ENCODE data around the gene ZMYND8.
"Not testable (repeated sequence)": the region's sequence is repeated elsewhere in the genome, so short reads cannot be mapped to it uniquely, and the experiment has no call there.

The ZMYND8 gene

GRCh38 chr20:47282864-47283263 is 73.6 kb downstream of the ZMYND8 start:
- no peaks in the 10 kb centered on the region for H3K9me3 Mint-ChIP-seq
- no peak for ATAC-seq
- no peaks in the 10 kb centered on the region for H3K4me1 Mint-ChIP-seq
- no peaks in the 10 kb centered on the region for H3K27me3 Mint-ChIP-seq
- no peak for DNase-seq
- no peak overlapping the region for H3K4me3 Mint-ChIP-seq
- no peak overlapping the region for H3K27ac Mint-ChIP-seq

- no peaks in the 10 kb centered on the region for H3K9me3 Mint-ChIP-seq
- no peak for ATAC-seq
- H3K4me1 Mint-ChIP-seq, result peaks cover 8% of the 10 kb centered on the region
- peak overlapping the region; percentile 55 to 94 for H3K27ac Mint-ChIP-seq
- no peak overlapping the region for H3K4me3 Mint-ChIP-seq
- no peak for DNase-seq
- H3K27me3 Mint-ChIP-seq, result no peaks in the 10 kb centered on the region
Observed at GRCh38 chr20:47281376-47281775, 75.1 kb downstream of the ZMYND8 start.

GRCh38 chr20:47280668-47281067 is 75.8 kb downstream of the ZMYND8 start:
- H3K4me1 Mint-ChIP-seq, result peaks cover 15% of the 10 kb centered on the region
- no peaks in the 10 kb centered on the region for H3K27me3 Mint-ChIP-seq
- H3K4me3 Mint-ChIP-seq, result no peak overlapping the region
- DNase-seq (no peak), ATAC-seq (no peak)
- no peaks in the 10 kb centered on the region for H3K9me3 Mint-ChIP-seq
- H3K27ac Mint-ChIP-seq, result peak overlapping the region in 1 of 2 donors; percentile 4

- DNase-seq (no peak), ATAC-seq (no peak)
- peaks cover 20% of the 10 kb centered on the region for H3K4me1 Mint-ChIP-seq
- H3K27me3 Mint-ChIP-seq, result no peaks in the 10 kb centered on the region
- no peak overlapping the region for H3K4me3 Mint-ChIP-seq
- H3K9me3 Mint-ChIP-seq, result no peaks in the 10 kb centered on the region
- H3K27ac Mint-ChIP-seq, result no peak overlapping the region
Observed at GRCh38 chr20:47280228-47280627, 76.3 kb downstream of the ZMYND8 start.

GRCh38 chr20:47278907-47279348 is 77.6 kb downstream of the ZMYND8 start:
- H3K27ac Mint-ChIP-seq, result peak overlapping the region in 1 of 2 donors; percentile 6

GRCh38 chr20:47277535-47277872 is 79.0 kb downstream of the ZMYND8 start:
- H3K27me3 Mint-ChIP-seq, H3K9me3 Mint-ChIP-seq, ATAC-seq, DNase-seq, H3K4me3 Mint-ChIP-seq: not testable (repeated sequence)
- Mint-ChIP-seq H3K4me1 (peaks cover 47% of the 10 kb centered on the region), H3K27ac (peak overlapping the region in 1 of 2 donors; percentile 13)

More at GRCh38 chr20:47278907-47279348, 77.6 kb downstream of the ZMYND8 start:
- peaks cover 33% of the 10 kb centered on the region for H3K4me1 Mint-ChIP-seq
- H3K9me3 Mint-ChIP-seq, result no peaks in the 10 kb centered on the region
- ATAC-seq, result no peak
- H3K4me3 Mint-ChIP-seq, result no peak overlapping the region
- DNase-seq, result no peak
- H3K27me3 Mint-ChIP-seq, result no peaks in the 10 kb centered on the region

GRCh38 chr20:47276851-47277534 is 79.5 kb downstream of the ZMYND8 start:
- peaks cover 51% of the 10 kb centered on the region for H3K4me1 Mint-ChIP-seq
- no peak for DNase-seq
- no peak overlapping the region for H3K4me3 Mint-ChIP-seq
- no peak overlapping the region for H3K27ac Mint-ChIP-seq
- ATAC-seq, result no peak
- H3K9me3 Mint-ChIP-seq, result no peaks in the 10 kb centered on the region
- H3K27me3 Mint-ChIP-seq, result no peaks in the 10 kb centered on the region

- peak overlapping the region in 1 of 2 donors; percentile 2 for H3K4me3 Mint-ChIP-seq
- H3K9me3 Mint-ChIP-seq, result no peaks in the 10 kb centered on the region
- H3K27me3 Mint-ChIP-seq, result no peaks in the 10 kb centered on the region
- ATAC-seq (no peak), DNase-seq (no peak)
- H3K27ac Mint-ChIP-seq, result no peak overlapping the region
- H3K4me1 Mint-ChIP-seq, result peaks cover 51% of the 10 kb centered on the region
Observed at GRCh38 chr20:47276251-47276650, 80.2 kb downstream of the ZMYND8 start.

GRCh38 chr20:47275548-47275947 is 81.0 kb downstream of the ZMYND8 start:
- Mint-ChIP-seq H3K9me3 (no peaks in the 10 kb centered on the region), H3K27ac (peak overlapping the region; percentile 27 to 94), H3K4me3 (peak overlapping the region in 1 of 2 donors; percentile 78)

GRCh38 chr20:47274401-47275108 is 81.9 kb downstream of the ZMYND8 start:
- peak overlapping the region; percentile 63 to 78 for H3K4me3 Mint-ChIP-seq
- H3K4me1 Mint-ChIP-seq, result peaks cover 51% of the 10 kb centered on the region
- DNase-seq (peak; percentile 32 to 45), ATAC-seq (peak; percentile 99)
- H3K27me3 Mint-ChIP-seq, result no peaks in the 10 kb centered on the region
- H3K9me3 Mint-ChIP-seq, result no peaks in the 10 kb centered on the region
- H3K27ac Mint-ChIP-seq, result peak overlapping the region; percentile 85 to 91

More at GRCh38 chr20:47275548-47275947, 81.0 kb downstream of the ZMYND8 start:
- ATAC-seq (no peak), DNase-seq (no peak)
- no peaks in the 10 kb centered on the region for H3K27me3 Mint-ChIP-seq
- H3K4me1 Mint-ChIP-seq, result peaks cover 51% of the 10 kb centered on the region

GRCh38 chr20:47273591-47274235 is 82.8 kb downstream of the ZMYND8 start:
- DNase-seq (no peak), ATAC-seq (no peak)
- Mint-ChIP-seq H3K4me1 (peaks cover 51% of the 10 kb centered on the region), H3K4me3 (peak overlapping the region; percentile 36 to 58), H3K27ac (peak overlapping the region; percentile 3 to 85), H3K27me3 (no peaks in the 10 kb centered on the region), H3K9me3 (no peaks in the 10 kb centered on the region)

GRCh38 chr20:47272893-47273590 is 83.5 kb downstream of the ZMYND8 start:
- peak overlapping the region; percentile 57 to 61 for H3K4me3 Mint-ChIP-seq
- peak overlapping the region in 1 of 2 donors; percentile 89 for H3K27ac Mint-ChIP-seq
- DNase-seq (peak; percentile 45 to 56), ATAC-seq (peak; percentile 70)
- H3K4me1 Mint-ChIP-seq, result peaks cover 51% of the 10 kb centered on the region
- no peaks in the 10 kb centered on the region for H3K9me3 Mint-ChIP-seq
- no peaks in the 10 kb centered on the region for H3K27me3 Mint-ChIP-seq

- DNase-seq (no peak), ATAC-seq (no peak)
- Mint-ChIP-seq H3K27ac (no peak overlapping the region), H3K9me3 (no peaks in the 10 kb centered on the region), H3K4me3 (no peak overlapping the region), H3K27me3 (no peaks in the 10 kb centered on the region), H3K4me1 (peaks cover 58% of the 10 kb centered on the region)
Observed at GRCh38 chr20:47271046-47271615, 85.4 kb downstream of the ZMYND8 start.

- H3K4me3 Mint-ChIP-seq, result no peak overlapping the region
- H3K4me1 Mint-ChIP-seq, result peaks cover 42% of the 10 kb centered on the region
- peak overlapping the region in 1 of 2 donors; percentile 48 for H3K27ac Mint-ChIP-seq
- no peak for ATAC-seq
- no peaks in the 10 kb centered on the region for H3K27me3 Mint-ChIP-seq
- DNase-seq, result no peak
- no peaks in the 10 kb centered on the region for H3K9me3 Mint-ChIP-seq
Observed at GRCh38 chr20:47269309-47270165, 87.0 kb downstream of the ZMYND8 start.
